GM18858 (cell line): ENCODE measurements around the gene BTNL3.

Experiments
- ATAC-seq: cut with Tn5 transposase; IDR thresholded peaks from one replicate; pipeline ENCODE4 v1.9.1; 2021; ENCODE audit not compliant: unreplicated experiment

BTNL3 gene

DNA sequence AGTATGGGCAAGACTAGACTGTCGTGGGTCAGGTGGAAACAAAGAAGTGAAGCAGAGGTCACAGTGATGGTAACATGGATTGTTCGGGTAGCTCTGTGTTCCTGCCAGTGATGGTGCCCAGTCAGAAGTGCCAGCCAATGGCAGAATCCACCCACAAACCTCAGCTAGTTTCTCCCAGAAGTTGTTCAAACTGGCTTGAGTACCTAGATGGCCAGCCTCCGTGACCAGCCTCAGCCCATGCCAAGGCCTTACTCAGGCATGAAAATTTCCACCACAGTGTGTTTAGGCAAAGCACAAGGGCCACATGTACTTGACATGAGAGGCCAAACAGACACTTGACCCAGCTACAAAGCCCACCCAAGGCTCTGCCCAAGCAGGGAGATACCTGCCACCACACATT lies 32.0 kb downstream of the BTNL3 start:
- no peak for ATAC-seq

DNA sequence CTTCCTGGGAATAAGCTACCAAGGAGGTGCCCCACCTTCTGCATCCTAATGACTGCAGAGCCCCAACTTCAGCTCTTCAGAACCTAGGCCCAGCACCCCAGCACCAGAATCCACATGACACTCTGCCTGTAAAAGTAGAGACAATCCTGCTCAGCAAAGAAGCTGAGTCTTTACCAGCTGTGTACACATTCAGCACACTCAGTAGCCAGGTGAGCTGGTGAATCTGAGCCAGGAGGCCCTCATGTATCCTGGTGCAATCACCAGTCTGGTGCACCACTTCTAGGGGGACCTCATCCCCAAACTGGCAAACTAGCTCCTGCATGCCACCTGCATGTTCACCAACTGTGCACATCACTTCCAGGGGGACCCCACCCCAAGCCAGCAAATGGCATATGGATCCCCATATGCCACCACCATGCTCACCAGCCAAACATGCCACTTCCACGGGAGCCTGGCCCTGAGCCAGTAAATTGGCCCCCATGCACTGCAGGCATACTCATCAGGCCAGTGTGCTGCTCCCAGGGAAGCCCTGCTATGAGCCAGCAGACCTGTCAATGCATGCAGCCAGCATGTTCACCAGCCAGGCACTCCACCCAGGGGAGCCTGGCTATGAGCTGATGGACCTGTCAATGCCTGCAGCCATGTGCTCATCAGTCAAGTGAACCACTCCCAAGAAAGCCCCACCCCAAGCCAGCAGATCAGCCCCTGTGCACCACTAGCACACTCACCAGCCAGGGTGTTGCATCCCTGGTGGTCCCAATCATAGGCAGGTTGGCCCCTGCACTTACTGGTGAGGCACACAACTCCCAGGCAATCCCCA lies 35.8 kb downstream of the BTNL3 start:
- no peak for ATAC-seq

DNA sequence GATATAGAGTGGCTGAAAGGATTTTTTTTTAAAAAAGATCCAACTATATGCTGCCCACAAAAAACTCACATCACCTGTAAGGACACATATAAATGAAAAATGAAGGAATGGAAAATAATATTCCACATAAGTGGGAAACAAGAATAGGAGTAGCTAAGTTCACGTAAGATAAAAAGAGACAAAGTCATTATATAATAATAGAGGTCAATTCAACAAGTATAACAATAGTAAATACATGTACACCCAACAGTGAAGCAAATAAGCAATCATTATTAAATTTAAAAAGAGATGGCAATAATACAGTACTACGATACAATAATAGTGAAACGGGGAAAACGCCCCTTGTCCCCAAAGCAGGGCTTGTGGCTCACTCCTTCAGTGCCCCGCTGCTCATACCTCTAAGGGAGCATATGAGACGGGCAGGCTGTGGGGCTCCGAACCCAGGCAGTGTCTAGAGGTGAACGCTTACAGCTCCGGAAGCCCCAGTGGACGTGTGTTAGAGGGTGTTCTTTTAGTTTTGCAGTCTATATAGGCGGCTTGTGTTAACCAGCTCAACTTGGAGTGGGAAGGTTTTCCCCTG lies 38.9 kb downstream of the BTNL3 start:
- no peak for ATAC-seq

DNA sequence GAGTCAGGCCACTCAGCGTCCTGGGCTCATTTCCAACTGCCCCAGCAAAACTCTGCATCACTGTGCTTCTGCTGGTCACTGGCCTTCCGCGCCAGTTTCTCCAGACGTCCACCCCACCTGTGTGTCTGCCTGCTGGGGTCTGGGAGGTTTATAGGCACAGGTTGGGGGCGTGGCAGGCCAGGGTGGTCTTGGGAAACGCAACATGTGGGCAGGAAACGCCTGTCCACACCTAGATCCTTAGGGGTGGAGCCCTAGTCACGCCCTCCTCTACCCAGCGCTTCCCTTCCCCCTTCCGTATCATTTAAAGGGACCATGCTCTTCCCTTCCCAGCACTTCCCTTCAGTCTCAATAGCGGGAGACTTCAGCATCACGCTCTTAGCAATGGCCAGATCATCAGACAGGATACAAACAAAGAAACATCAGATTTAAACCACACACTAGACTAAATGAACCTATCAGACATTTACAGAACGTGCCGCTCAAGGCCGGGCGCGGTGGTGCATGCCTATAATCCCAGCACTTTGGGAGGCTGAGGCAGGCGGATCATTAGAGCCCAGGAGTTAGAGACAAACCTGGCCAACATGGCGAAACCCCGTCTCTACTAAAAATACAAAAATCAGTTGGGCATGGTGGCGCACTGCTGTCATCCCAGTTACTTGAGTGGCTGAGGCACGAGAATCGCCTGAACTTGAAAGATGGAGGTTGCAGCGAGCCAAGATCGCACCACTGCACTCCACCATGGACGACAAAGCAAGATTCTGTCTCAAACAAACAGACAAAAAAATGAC lies 39.6 kb downstream of the BTNL3 start:
- no peak for ATAC-seq

DNA sequence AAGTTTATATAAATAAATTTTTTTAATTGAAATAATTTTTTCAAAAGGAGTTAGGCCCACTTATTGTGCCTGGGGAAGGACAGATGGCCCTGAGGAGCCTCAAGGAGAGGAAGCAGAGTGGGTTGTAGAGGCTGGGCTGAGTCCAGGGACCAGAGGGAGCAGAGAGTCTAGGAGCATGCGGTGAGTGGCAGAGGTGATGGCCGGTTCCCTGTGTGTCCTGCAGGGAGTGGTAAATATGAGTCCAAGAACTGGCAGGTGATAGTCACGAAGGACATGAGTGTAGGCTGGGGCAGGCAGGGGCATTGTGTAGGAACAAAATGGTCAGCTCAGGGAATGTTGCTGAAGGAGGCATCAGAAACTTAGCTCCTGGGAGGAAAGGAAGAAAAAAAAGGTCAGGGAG lies 43.1 kb downstream of the BTNL3 start:
- no peak for ATAC-seq

DNA sequence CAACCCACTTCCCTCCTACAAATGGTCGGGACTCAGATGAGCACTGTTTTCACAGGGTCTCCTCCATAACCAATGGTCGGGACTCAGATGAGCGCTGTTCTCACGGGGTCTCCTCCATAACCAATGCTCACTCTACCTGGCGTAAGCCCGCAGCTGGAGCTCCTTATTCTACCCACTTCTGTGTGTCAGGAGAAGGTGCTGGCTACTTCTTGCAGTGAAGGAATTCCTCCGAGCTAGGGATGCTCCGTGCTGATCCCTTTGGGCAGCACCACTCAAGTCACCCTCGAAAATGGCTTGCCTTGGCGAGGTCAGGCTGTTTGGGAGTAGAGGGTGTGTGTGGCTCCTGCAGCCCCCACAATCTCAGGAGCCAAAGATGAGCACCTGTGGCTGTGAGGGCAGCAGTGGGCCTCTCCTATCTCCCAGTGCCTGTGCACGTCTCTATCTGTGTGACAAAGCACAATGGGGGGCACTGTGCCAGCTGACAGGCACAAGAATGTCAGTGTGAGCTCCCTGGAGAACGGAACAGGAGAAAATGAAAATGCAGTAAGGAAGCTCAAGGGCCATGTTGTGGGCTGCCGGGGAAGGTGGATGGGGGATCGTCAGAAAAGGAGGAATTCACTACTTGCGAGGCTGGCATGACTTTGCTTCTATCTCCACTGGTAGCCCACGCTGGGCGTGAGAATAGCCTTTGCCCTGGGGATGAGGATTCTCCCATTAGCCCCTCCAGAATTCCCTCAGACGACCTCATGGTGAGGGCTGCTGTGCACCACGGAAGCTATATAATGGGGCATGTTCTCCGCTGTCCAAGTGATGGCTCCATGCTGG lies 47.6 kb downstream of the BTNL3 start:
- no peak for ATAC-seq

DNA sequence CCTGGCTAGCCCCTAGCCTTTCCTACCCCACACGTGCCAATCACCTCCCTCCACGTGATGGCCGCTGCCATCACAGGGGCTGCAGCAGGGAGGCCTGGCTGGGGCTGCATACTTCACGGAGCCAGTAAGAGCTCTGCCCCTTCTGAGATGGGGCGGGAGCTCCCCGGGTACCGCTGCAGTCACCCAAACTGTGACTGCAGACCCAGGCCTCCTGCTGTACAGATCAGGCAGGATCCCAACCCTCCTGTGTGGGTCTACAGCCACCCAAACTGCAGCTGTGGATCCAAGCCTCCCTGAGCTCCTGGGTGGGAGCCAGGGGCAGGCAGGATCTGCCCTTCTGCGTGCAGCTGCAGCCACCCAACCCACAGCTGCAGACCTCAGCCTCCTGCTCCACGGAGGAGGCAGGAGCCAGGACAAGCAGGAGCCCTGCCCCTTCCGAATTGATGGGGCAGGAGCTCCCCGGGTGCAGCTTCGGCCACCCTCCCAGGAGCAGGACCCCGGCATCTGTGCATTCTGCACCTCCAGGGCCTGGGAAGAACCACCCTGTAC lies 48.2 kb downstream of the BTNL3 start:
- ATAC-seq = no peak

DNA sequence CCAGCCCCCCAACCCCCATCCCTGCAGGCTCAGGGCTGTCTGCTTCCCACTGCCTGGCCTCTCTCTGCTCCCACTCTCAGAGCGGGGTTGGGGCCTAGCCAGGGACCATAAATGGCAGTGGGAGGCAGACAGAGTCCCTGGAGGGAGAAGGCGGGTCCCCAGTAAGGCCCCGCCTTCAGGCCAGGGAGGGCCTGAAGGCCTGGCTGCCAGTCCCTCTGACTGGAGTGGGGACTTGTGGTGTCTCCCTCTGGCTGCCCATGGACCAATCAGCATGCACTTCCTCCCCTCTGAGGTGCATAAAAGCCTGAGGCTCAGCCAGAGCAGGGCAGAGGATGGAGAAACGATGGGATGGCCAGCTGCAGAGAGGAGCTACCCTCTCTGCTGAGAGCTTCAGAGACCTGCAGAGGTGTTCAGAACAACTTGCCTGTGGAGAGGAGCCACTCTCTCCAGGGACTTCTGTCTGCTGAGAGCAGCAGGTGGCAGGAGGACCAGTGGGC lies 48.8 kb downstream of the BTNL3 start:
- no peak for ATAC-seq

DNA sequence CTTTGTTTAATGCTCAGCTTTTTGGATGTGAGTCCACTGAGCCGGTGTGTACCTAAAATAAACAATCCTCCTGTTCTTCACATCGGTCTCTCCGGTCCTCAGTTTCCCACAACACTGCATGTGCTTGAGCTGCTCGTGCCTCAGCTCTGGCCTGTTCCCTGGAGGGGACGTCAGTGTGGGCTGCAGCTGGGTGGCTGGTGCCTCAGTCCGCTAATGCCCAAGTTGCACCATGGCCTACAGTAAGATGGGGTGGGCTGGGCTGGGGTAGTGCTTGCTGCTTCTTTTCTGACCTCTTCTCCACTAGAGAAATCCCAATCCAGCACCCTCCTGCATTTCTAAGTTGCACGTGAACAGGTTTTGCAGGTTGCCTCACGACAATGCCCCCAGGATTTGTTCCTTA lies 50.8 kb downstream of the BTNL3 start:
- ATAC-seq = no peak

DNA sequence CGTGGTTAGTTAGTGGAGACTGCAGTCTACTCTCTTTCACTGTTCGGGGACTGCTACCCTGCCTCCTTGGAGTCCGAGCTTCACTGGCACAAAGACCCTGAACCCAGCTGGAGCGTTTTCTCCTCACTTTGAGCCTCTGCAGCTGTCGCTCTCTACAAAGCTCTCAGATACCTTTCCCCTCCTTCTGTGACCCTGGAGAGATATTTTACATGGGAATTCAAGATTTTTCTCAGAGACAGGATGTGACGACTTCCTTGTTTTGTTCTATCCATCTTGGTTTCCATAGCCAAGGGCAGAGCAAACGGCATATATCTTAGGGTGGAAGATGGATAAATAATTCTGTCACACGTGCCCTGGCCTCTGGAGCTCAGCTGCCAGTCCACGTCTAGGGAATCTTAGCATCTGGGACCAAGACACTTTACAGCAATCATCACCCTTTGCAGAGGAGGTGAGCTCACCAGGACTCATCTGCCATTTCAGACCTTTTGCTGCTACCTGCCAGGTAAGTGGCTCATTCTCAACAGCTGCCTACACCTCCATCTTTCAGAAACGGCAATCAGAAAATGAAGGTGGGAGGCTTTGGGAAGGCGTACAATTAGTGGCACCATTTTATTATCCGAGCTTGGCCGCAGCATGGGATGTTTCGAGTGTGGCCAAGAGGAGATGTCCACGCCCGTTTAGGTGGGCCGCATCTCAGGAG lies 51.4 kb downstream of the BTNL3 start, which contains the start of gene BTNL9:
Gene BTNL9, plus strand, starts transcription at position 336 of the 700 bp plus-strand sequence. CDS start 5,224 bp downstream, outside the sequence.
- no peak for ATAC-seq

DNA sequence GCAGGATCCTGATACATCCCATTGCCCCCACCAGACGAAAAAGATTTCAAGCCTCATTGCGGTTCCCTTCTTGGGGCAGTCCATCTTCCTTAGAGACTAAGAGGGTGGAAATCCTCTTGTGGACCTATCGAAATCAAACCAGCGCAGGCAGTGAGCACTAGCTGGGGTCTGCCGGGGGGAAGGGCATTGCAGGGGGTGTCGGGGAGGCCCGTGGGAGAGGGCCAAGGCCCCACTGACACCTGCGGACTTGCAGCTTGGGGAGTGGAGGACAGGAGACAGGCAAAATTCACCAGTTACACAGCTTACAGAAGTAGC lies 51.9 kb downstream of the BTNL3 start:
- ATAC-seq = no peak

DNA sequence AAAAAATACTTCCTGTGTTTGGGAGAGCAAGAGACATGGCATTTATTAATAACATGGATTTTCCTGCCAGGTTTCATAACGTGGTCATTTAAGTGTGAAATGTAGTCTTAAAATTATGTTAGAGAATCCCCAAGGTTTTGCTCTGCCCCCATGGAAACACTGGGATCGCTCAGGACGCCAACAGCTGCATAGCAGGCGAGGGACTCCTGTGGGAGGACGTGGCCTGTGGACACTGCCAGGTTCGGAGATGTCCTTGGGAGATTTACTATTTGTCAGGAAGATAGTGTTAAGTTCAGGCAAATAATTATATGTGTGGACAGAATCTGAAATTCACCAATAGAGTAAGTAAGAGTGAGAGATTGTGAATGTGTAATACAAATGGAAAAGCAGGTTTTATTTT lies 52.4 kb downstream of the BTNL3 start:
- no peak for ATAC-seq

DNA sequence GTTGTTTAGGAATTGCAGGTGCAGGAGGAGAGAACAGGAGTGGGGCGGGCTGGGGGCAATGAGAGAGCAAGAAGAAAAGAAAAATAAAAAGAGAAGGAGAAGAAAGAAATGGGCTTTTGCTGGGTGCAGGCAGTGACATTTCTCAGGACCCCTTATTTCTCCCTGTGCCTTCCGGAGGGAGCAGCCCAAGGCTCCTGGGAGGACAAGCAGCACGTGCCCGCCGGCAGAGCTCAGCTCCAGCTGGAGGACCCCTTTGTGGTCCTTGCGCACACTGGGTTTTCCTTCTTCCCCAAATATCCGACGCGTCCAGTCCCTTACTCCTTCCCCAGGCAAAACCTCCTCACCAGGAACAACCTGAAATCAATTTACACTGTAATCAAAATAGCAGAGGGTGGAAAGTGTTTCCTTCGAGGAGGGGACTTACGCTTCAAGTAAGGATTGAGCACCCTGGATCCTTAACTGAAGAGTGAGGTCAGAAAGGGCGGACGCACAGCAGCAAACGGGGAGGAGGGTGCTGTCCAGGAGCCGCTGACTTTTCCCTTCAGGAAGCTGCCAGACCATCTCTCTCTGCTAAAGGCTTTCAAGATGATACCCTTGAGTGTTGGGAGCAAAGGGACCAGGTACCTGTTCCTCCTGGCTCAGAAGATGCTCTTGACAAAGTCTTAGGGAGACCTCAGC lies 53.5 kb downstream of the BTNL3 start:
- ATAC-seq = no peak

DNA sequence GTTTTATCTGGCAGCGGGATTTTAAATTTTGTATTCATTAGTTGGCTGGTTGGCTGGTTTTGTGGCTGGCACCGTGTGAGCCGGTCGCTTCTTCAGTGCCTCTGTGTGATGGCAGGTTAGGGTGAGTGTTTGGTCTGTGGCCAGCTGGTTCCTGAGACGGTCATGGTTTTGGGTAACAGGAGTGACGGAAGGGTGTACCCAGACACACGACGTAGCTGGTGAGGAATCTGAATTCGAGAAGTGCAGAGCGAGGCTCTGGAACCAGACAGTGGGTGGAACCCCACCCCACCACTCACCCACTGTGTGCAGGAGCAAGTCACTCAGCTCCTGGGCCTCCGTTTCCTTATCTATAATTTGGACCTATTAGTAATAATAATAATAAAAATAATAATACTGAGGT lies 54.1 kb downstream of the BTNL3 start:
- ATAC-seq = no peak

DNA sequence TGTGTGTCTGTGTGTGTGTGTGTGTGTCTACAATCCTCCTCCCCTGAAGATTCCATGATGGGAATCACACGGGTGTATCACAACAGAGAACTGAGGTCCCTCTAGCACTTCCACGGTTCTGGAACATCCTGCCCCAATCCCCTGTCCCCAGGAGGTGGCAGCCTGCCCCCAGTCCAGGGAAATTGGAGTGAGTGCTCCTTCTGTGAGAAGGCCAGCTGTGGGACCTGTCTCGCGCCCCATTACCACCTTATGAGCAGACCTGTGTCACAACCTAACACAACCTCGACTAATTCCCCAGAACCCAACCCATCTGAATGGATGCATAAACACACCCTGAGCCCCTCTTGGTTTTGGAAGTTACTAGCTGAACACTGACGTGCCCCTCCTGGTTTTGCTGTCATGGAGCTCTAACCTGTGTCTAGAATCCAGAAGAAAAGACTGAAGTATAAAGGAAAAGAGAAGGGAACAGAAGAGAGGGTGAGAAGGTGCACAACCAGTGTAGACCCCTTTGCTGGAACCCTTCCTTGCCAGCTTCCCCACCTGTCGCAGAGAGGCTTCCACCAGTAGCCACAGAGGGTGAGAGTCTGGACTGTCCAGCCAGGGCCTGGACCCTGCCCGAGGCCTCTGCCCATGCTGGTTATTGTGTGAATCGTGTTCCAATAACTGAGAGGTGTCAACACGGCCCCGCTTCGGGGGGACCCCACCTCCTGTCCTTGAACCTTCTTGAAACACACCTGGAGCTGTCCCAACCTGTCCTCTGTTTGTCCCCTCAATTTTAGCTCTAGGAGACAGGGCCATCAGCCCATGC lies 54.8 kb downstream of the BTNL3 start:
- no peak for ATAC-seq

DNA sequence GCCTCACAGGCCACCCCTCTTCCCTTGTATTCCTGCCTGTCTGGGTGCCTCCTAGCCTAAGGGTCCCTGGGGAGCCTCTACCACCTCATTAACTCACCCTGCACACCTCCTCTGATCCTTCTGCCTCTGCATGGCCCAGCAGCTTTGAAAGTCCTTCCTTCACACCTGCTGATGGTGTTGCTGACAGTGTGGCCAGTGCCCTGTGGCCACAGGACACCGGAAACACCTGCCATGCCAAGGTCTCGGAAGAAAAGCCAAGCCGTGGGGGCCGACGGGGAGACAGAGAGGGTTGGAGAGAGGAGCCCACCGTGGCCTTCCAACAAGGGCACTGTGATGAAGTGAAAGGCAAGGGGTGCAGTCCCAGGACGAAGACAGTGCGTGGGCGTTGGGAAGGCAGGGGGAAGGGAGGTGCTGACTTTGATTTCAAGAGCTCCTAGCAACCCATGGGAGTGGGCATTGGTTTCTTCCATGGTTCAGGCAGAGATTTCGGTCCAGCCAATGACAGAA lies 55.5 kb downstream of the BTNL3 start:
- no peak for ATAC-seq

DNA sequence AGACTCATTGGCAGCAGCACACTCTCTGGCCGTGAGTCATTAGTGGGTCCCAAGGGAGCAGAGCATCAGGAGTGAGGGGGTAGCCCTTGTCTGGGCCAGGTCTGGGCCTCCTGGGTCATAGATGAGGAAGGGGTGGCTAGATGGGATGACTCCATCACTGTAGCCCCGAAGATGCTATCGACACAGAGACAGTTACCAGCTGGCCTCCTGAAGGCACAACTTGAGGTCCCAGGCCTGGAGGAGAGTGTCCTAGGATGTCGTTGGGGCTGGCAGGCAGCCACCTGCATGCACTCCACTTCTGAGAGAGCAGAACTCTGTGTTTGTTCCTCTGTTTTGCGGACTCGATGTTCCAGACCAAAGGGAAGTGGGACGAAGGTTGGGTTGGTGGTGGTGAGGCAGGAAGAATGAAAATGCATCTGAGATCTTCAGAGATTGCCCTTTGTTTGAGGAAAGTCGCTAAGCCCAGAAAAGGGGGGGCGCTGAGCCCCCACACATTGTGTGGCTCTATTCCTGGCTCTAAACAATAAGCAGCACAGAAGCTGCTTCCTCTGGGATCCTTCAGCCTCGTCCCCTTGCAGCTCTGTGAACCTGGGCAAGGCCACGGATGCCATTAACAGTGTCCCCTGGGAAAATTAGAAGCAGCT lies 56.1 kb downstream of the BTNL3 start:
- no peak for ATAC-seq

DNA sequence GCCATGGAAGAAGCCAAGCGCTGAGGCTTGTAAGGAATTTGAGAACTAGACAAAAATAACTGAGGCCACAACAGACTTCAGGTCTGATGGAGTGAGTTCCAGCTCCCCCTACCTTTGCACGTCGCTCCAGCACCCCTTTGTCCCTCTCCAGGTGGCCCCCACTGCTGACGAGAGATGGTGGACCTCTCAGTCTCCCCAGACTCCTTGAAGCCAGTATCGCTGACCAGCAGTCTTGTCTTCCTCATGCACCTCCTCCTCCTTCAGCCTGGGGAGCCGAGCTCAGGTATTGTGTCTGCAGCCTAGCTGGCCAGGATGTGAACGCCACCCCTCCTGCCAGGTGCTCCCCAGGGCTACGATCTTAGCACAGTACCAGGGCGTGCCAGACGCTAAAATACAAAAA lies 56.7 kb downstream of the BTNL3 start:
- no peak for ATAC-seq
